Endodermal cell (in vitro differentiated cells): ENCODE measurements around the gene LILRA6. TPM values are rescaled to one million over a fixed set of nuclear protein-coding genes. Genes with fewer than 3 reads are reported as not detected.

Experiments
- DNase-seq: peaks from one replicate; pipeline ENCODE4 v3.0.0-alpha.2; 2017
- H3K27ac ChIP-seq: 2 replicates; pipeline ENCODE4 v1.5.1; 2013; ENCODE audit warnings: mild to moderate bottlenecking, low read depth, low read length, moderate library complexity
- H3K27me3 ChIP-seq: 2 replicates; pipeline ENCODE4 v1.6.1; 2013; ENCODE audit warnings: mild to moderate bottlenecking, low read length, moderate library complexity; ENCODE audit not compliant: insufficient read depth, control insufficient read depth, poor library complexity, severe bottlenecking
- H3K36me3 ChIP-seq: 2 replicates; pipeline ENCODE4 v1.7.0; 2013; ENCODE audit warnings: mild to moderate bottlenecking, low read length, moderate library complexity; ENCODE audit not compliant: control insufficient read depth, insufficient read depth
- H3K4me1 ChIP-seq: one replicate; pipeline ENCODE4 v1.7.0; 2013; ENCODE audit warnings: low read length; ENCODE audit not compliant: control insufficient read depth, insufficient read depth
- H3K4me3 ChIP-seq: 2 replicates; pipeline ENCODE4 v1.5.1; 2013; ENCODE audit warnings: mild to moderate bottlenecking, low read length, moderate library complexity
- H3K9ac ChIP-seq: 2 replicates; pipeline ENCODE4 v1.6.1; 2013; ENCODE audit warnings: mild to moderate bottlenecking, low read length, moderate library complexity; ENCODE audit not compliant: poor library complexity, severe bottlenecking; ENCODE audit errors: extremely low read depth
- H3K9me3 ChIP-seq: 2 replicates; pipeline ENCODE4 v1.6.1; 2013; ENCODE audit warnings: mild to moderate bottlenecking, low read length, moderate library complexity; ENCODE audit not compliant: control insufficient read depth
- H3K27ac Mint-ChIP-seq: 2 replicates; pipeline ENCODE4 v1.8.0; 2020; ENCODE audit warnings: mixed read lengths
- H3K27me3 Mint-ChIP-seq: 2 replicates; pipeline ENCODE4 v1.8.0; 2021; ENCODE audit warnings: mild to moderate bottlenecking, mixed read lengths; ENCODE audit not compliant: insufficient read depth
- H3K36me3 Mint-ChIP-seq: 2 replicates; pipeline ENCODE4 v1.8.0; 2020; ENCODE audit warnings: low read depth, mixed read lengths
- H3K4me1 Mint-ChIP-seq: 2 replicates; pipeline ENCODE4 v1.8.0; 2020; ENCODE audit warnings: mixed read lengths
- H3K4me3 Mint-ChIP-seq: 2 replicates; pipeline ENCODE4 v1.8.0; 2020; ENCODE audit warnings: mild to moderate bottlenecking, moderate library complexity, mixed read lengths
- H3K9me3 Mint-ChIP-seq: 2 replicates; pipeline ENCODE4 v1.8.0; 2020; ENCODE audit warnings: mild to moderate bottlenecking, mixed read lengths
- WGBS, 2 experiments: methylation state at CpG; one replicate each; pipeline versions ENCODE4 v1.1.5 to v1.1.7; 2013; ENCODE audit warnings: missing lambda C conversion rate in 2 of 2, mixed read lengths in 1 of 2; ENCODE audit not compliant: insufficient coverage in 1 of 2, insufficient read length in 1 of 2; 5-methylcytosine and 5-hydroxymethylcytosine counted together
- total RNA-seq, 2 donors: library from RNA; stranded (reverse); fragmentation: NEBNext Ultra II Directional in 1 of 2; extraction: Animal tissue kit (Norgen Biotek cat#: 25700) in 1 of 2; gene quantifications; 2 replicates in 1 of 2; 3 replicates in 1 of 2; pipeline ENCODE4 v1.2.1, GENCODE V29; 2021
- TF ChIP-seq, protein P1 (sequence below): fragments of 200-600 bp; sonication (generic); conservative IDR thresholded peaks from 2 replicates; pipeline ENCODE4 v1.5.0; 2021; ENCODE audit warnings: antibody characterized with exemption, mild to moderate bottlenecking

LILRA6 gene
- total RNA-seq, 2 donors from 2014 or later: not detected

DNA sequence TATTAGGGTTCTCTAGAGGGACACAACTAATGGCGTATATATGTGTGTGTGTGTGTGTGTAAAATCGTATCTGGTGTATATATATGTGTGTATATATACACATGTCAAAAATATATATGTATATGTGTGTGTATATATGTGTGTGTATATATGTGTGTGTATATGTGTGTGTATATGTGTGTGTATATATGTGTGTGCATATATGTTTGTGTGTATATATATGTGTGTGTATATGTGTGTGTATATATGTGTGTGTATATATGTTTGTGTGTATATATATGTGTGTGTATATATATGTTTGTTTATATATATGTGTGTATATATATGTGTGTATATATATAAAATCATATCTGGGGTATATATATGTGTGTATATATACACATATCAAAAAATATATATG is 19.9 kb upstream of the LILRA6 start:
- H3K4me1 Mint-ChIP-seq: no peaks in the 10 kb centered on the region
- H3K27me3 ChIP-seq: peaks cover under 1% of the 10 kb centered on the region
- H3K9me3 ChIP-seq: no peaks in the 10 kb centered on the region
- no peaks in the 10 kb centered on the region for H3K36me3 ChIP-seq
- H3K27me3 Mint-ChIP-seq: peaks cover 17% of the 10 kb centered on the region
- TF ChIP-seq, protein P1, sequence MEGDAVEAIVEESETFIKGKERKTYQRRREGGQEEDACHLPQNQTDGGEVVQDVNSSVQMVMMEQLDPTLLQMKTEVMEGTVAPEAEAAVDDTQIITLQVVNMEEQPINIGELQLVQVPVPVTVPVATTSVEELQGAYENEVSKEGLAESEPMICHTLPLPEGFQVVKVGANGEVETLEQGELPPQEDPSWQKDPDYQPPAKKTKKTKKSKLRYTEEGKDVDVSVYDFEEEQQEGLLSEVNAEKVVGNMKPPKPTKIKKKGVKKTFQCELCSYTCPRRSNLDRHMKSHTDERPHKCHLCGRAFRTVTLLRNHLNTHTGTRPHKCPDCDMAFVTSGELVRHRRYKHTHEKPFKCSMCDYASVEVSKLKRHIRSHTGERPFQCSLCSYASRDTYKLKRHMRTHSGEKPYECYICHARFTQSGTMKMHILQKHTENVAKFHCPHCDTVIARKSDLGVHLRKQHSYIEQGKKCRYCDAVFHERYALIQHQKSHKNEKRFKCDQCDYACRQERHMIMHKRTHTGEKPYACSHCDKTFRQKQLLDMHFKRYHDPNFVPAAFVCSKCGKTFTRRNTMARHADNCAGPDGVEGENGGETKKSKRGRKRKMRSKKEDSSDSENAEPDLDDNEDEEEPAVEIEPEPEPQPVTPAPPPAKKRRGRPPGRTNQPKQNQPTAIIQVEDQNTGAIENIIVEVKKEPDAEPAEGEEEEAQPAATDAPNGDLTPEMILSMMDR: no peak
- H3K4me3 Mint-ChIP-seq: no peak overlapping the region
- H3K9ac ChIP-seq: no peak overlapping the region
- DNase-seq: no peak
- H3K4me1 ChIP-seq: no peaks in the 10 kb centered on the region
- no peaks in the 10 kb centered on the region for H3K36me3 Mint-ChIP-seq
- WGBS, 2 experiments: 90% methylated on average over 2 of the region's 2 CpGs; no CpG with 5 or more reads in 1 of the 2 experiments
- no peak overlapping the region for H3K27ac Mint-ChIP-seq
- H3K27ac ChIP-seq: no peak overlapping the region
- no peak overlapping the region for H3K4me3 ChIP-seq
- no peaks in the 10 kb centered on the region for H3K9me3 Mint-ChIP-seq

DNA sequence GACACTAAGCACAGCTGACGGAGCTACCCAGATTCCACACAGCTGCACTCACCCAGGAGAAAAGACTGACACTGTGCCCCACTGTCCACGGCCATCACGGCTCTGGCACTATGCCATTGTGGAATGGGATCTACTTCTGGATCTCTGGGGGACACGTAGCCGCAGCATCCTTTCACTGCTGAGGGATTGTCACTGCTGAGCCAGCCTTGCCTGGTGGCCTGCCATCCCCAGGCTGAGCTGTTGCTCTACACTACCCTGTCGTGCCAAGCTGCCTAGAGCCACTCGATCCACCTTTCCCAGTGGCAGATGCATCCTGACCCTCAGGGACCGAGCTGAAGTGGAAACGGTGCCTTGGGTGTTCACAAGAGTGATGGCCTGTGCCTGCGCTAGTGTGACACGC is 19.5 kb upstream of the LILRA6 start:
- H3K9ac ChIP-seq: no peak overlapping the region
- TF ChIP-seq, protein P1: no peak
- 88 to 93% methylated on average over 8 to 11 of the region's 11 CpGs for WGBS, 2 experiments
- Mint-ChIP-seq H3K4me3 (no peak overlapping the region), H3K9me3 (no peaks in the 10 kb centered on the region), H3K27ac (no peak overlapping the region), H3K4me1 (no peaks in the 10 kb centered on the region), H3K27me3 (peaks cover 16% of the 10 kb centered on the region), H3K36me3 (no peaks in the 10 kb centered on the region)
- no peak overlapping the region for H3K27ac ChIP-seq
- no peaks in the 10 kb centered on the region for H3K36me3 ChIP-seq
- H3K4me1 ChIP-seq: no peaks in the 10 kb centered on the region
- peak; percentile 32 for DNase-seq
- no peaks in the 10 kb centered on the region for H3K9me3 ChIP-seq
- H3K27me3 ChIP-seq: no peaks in the 10 kb centered on the region
- no peak overlapping the region for H3K4me3 ChIP-seq

DNA sequence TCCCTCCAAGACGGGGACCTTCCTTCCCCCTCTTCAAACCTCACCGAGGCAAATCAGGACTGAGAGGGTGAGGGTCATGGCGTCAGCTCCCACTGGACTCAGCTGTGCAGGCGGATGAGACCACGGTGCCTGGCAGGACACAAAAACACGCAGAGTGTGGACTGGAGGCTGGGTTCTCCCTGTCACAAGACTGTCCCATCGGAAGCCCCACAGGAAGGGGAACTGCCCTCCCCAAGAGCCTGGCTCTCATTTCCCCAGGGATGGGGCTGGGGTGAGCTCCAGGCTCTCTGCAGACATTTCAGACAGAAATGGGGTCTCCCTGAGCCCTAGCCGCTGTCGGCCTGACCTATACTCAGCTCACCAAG is 14.5 kb upstream of the LILRA6 start, which contains the start of gene LILRB5:
TSS of gene LILRB5 (minus strand) at position 158 of the 365 bp plus-strand sequence. CDS start at position 78, 80 bp downstream.
- Histone ChIP-seq H3K4me1 (no peaks in the 10 kb centered on the region), H3K4me3 (no peak within 1 kb of the TSS), H3K9ac (no peak within 1 kb of the TSS), H3K36me3 (no peaks in the 10 kb centered on the region), H3K27me3 (no peaks in the 10 kb centered on the region), H3K9me3 (no peaks in the 10 kb centered on the region), H3K27ac (no peak within 1 kb of the TSS)
- Mint-ChIP-seq H3K36me3 (no peaks in the 10 kb centered on the region), H3K27me3 (peaks cover 5% of the 10 kb centered on the region), H3K4me1 (no peaks in the 10 kb centered on the region), H3K27ac (no peak within 1 kb of the TSS), H3K4me3 (no peak within 1 kb of the TSS), H3K9me3 (no peaks in the 10 kb centered on the region)
- DNase-seq: peak; percentile 33
- TF ChIP-seq, protein P1: no peak
- WGBS, 2 experiments: 85 to 87% methylated on average over 5 to 9 of the region's 9 CpGs
